A673 (cell line): ENCODE results near the gene PTS. TPM values are rescaled to one million over a fixed set of nuclear protein-coding genes. Genes with fewer than 3 reads are reported as not detected.

Experiments used
- BruUV-seq: library from RNA; stranded (reverse); fragments of 400-500 nt; replicated peaks from 2 replicates; lab custom pipeline; 2021; lab: Mats Ljungman, UMichigan
- CTCF ChIA-PET: fragments of 300-600 bp; sonication (Branson Sonifier 250); formaldehyde crosslinking; loops from one replicate; lab custom pipeline; 2022; ENCODE audit warnings: antibody characterized with exemption; lab: Charles Lee
- POLR2A ChIA-PET: fragments of 300-600 bp; sonication (Branson Sonifier 250); formaldehyde crosslinking; loops from one replicate; lab custom pipeline; 2022; ENCODE audit warnings: antibody characterized with exemption; ENCODE audit not compliant: low non-redundant PET; lab: Charles Lee
- DNase-seq: peaks from one replicate; pipeline ENCODE4 v3.0.0-alpha.2; 2015; ENCODE audit warnings: low spot score
- H3K27ac ChIP-seq: fragments of 200-600 bp; sonication (generic); 2 replicates; pipeline ENCODE4 v1.5.1; 2016; ENCODE audit warnings: mixed run types, low read depth, mild to moderate bottlenecking, mixed read lengths, antibody characterized with exemption, low read length; ENCODE audit not compliant: poor library complexity, severe bottlenecking
- H3K27me3 ChIP-seq: fragments of 200-600 bp; sonication (generic); replicated peaks from 2 replicates; pipeline ENCODE4 v1.6.1; 2017; ENCODE audit warnings: mixed run types, low read depth, mild to moderate bottlenecking, mixed read lengths, antibody characterized with exemption, low read length; ENCODE audit not compliant: insufficient read depth, poor library complexity
- H3K36me3 ChIP-seq: fragments of 200-600 bp; sonication (generic); 2 replicates; pipeline ENCODE4 v1.6.1; 2016; ENCODE audit warnings: mixed run types, mild to moderate bottlenecking, mixed read lengths, antibody characterized with exemption, low read length; ENCODE audit not compliant: insufficient read depth, poor library complexity, severe bottlenecking
- H3K4me1 ChIP-seq: fragments of 200-600 bp; sonication (generic); 2 replicates; pipeline ENCODE4 v1.6.1; 2017; ENCODE audit warnings: mixed run types, mild to moderate bottlenecking, mixed read lengths, antibody characterized with exemption, low read length; ENCODE audit not compliant: insufficient read depth, poor library complexity, severe bottlenecking
- H3K4me3 ChIP-seq: fragments of 200-600 bp; sonication (generic); 2 replicates; pipeline ENCODE4 v1.5.1; 2016; ENCODE audit warnings: low read depth, mixed run types, mild to moderate bottlenecking, mixed read lengths, low read length; ENCODE audit not compliant: poor library complexity, severe bottlenecking
- H3K9me3 ChIP-seq: fragments of 200-600 bp; sonication (generic); 2 replicates; pipeline ENCODE4 v1.6.1; 2016; ENCODE audit warnings: mixed run types, low read depth, mild to moderate bottlenecking, mixed read lengths, antibody characterized with exemption, low read length; ENCODE audit not compliant: poor library complexity, severe bottlenecking
- CTCF ChIP-seq: fragments of 300-800, 200-600 bp; sonication (generic); conservative IDR thresholded peaks from 2 replicates; pipeline ENCODE4 v1.5.1; 2017; ENCODE audit warnings: low read depth, mild to moderate bottlenecking, antibody characterized with exemption, low read length, moderate library complexity, mixed read lengths
- EZH2 ChIP-seq: fragments of 200-600 bp; sonication (generic); IDR thresholded peaks from 2 replicates; pipeline ENCODE4 v1.6.1; 2017; ENCODE audit warnings: borderline replicate concordance, low read depth, mild to moderate bottlenecking, mixed read lengths, antibody characterized with exemption, low read length; ENCODE audit not compliant: poor library complexity, severe bottlenecking
- intact Hi-C: fragments of 100-400 bp; cut with micrococcal nuclease; formaldehyde crosslinking; loops from one replicate; pipeline ENCODE4 v1.10.0; 2022; ENCODE audit not compliant: unreplicated experiment
- total RNA-seq: library from RNA; stranded (reverse); gene quantifications from 2 replicates; pipeline ENCODE4 v1.2.3, GENCODE V29; 2021

Gene PTS
- total RNA-seq, 1 experiment from 2014 or later: 96.8 TPM

- H3K27me3 ChIP-seq: no peaks in the 10 kb centered on the region
- no peaks in the 10 kb centered on the region for H3K4me1 ChIP-seq
- intact Hi-C loops: no loop called here
- POLR2A ChIA-PET: no interaction called here
- no peak for DNase-seq
- no peaks in the 10 kb centered on the region for H3K9me3 ChIP-seq
- H3K27ac ChIP-seq: no peak overlapping the region
- no TSS peak for BruUV-seq
- CTCF ChIA-PET: no interaction called here
- no peak overlapping the region for H3K4me3 ChIP-seq
- TF ChIP-seq CTCF (no peak), EZH2 (no peak)
- H3K36me3 ChIP-seq: no peaks in the 10 kb centered on the region
Observed at GRCh38 chr11:112212710-112213109, 13.5 kb upstream of the PTS start.

- CTCF ChIA-PET: no interaction called here
- Histone ChIP-seq H3K27me3 (no peaks in the 10 kb centered on the region), H3K9me3 (no peaks in the 10 kb centered on the region), H3K4me1 (no peaks in the 10 kb centered on the region), H3K4me3 (no peak overlapping the region), H3K27ac (no peak overlapping the region), H3K36me3 (no peaks in the 10 kb centered on the region)
- intact Hi-C loops: no loop called here
- no TSS peak for BruUV-seq
- no peak for TF ChIP-seq CTCF
- no peak for TF ChIP-seq EZH2
- POLR2A ChIA-PET: no interaction called here
- DNase-seq: no peak
Observed at GRCh38 chr11:112213753-112214152, 12.5 kb upstream of the PTS start.

- Histone ChIP-seq H3K36me3 (no peaks in the 10 kb centered on the region), H3K4me3 (no peak overlapping the region), H3K27me3 (no peaks in the 10 kb centered on the region), H3K4me1 (peaks cover 8% of the 10 kb centered on the region), H3K27ac (no peak overlapping the region), H3K9me3 (no peaks in the 10 kb centered on the region)
- no peak for DNase-seq
- TF ChIP-seq EZH2 (no peak), CTCF (no peak)
- intact Hi-C loops: no loop called here
- ChIA-PET POLR2A (no interaction called here), CTCF (interaction anchor here (0.8 kb wide), 1 partner anchor 340 kb away, joined by 4 read pairs; no protein-coding TSS in a partner anchor)
- BruUV-seq: no TSS peak
Observed at GRCh38 chr11:112215621-112216020, 10.6 kb upstream of the PTS start.
